Measurements from ENCODE around the gene CREM.

The CREM gene

DNA sequence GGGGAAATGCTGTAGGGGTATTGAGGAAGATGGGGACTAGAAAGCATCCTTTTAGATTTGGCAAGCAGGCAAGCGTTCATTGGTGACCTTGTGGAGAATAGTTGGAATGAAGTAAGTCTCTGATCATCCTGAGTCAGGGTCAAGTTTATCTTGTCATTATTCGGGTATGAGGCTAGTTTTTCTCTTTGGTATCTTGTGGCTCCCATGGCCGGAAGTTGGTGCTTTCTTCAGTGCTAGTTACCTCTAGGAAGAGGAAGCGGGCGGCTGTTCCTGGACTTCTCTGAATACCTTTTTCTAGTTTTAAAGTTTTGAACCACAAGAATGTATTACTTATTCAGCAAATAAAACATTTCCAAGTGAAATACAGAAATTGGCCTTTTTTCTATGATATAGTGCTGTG is 9.2 kb downstream of the CREM start:
- DNase-seq (ENCODE audit: low read depth, low spot score), result no peak
- Histone ChIP-seq H3K9me3 (ENCODE audit: insufficient read depth, low read length) (no peaks in the 10 kb centered on the region), H3K4me3 (ENCODE audit: insufficient read length, low read depth) (no peak overlapping the region), H3K9ac (ENCODE audit: insufficient read length, low read depth) (no peak overlapping the region), H3K36me3 (ENCODE audit: insufficient read depth, insufficient read length, low read length) (no peaks in the 10 kb centered on the region), H3K27me3 (ENCODE audit: insufficient read depth, insufficient read length) (no peaks in the 10 kb centered on the region), H3K4me1 (ENCODE audit: insufficient read depth, insufficient read length) (no peaks in the 10 kb centered on the region)
- no peak for TF ChIP-seq SUZ12 (IDR thresholded peaks at IDR 0.05; ENCODE audit: extremely low read depth, insufficient read depth, insufficient read length)
- TF ChIP-seq YY1 (IDR thresholded peaks at IDR 0.05; ENCODE audit: insufficient read depth, insufficient read length), result no peak
- no peak for TF ChIP-seq ZNF274 (IDR thresholded peaks at IDR 0.05; ENCODE audit: low read depth, low read length)

- H3K4me1 ChIP-seq (ENCODE audit: insufficient read depth, insufficient read length), result no peaks in the 10 kb centered on the region
- H3K9me3 ChIP-seq (ENCODE audit: insufficient read depth, low read length), result no peaks in the 10 kb centered on the region
- no peak overlapping the region for H3K4me3 ChIP-seq (ENCODE audit: insufficient read length, low read depth)
- H3K9ac ChIP-seq (ENCODE audit: insufficient read length, low read depth), result no peak overlapping the region
- no peaks in the 10 kb centered on the region for H3K27me3 ChIP-seq (ENCODE audit: insufficient read depth, insufficient read length)
- TF ChIP-seq YY1 (IDR thresholded peaks at IDR 0.05; ENCODE audit: insufficient read depth, insufficient read length) (no peak), ZNF274 (IDR thresholded peaks at IDR 0.05; ENCODE audit: low read depth, low read length) (no peak), SUZ12 (IDR thresholded peaks at IDR 0.05; ENCODE audit: extremely low read depth, insufficient read depth, insufficient read length) (no peak)
- H3K36me3 ChIP-seq (ENCODE audit: insufficient read depth, insufficient read length, low read length), result no peaks in the 10 kb centered on the region
- no peak for DNase-seq (ENCODE audit: low read depth, low spot score)
Measured at GRCh38 chr10:35136263-35136815, 9.7 kb downstream of the CREM start.

DNA sequence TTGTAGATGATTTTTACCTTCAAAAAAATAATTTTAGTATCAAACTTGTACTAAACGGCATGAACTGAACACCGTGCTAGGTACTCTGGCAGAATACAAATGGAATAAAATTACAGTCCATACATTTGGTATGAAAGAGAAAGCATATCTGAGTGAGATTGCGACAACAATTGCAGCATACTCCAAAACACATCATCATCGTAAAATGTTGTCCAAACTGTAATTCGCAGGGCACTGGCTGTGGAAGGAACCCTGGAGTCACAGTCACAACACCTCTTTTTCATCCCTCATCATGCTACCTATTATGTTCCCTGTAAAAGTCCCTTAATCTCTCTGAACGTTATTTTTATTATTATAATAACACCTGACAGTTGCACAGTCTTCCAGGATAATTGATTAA is 13.5 kb downstream of the CREM start:
- H3K4me3 ChIP-seq (ENCODE audit: insufficient read length, low read depth), result no peak overlapping the region
- no peaks in the 10 kb centered on the region for H3K9me3 ChIP-seq (ENCODE audit: insufficient read depth, low read length)
- no peak for TF ChIP-seq YY1 (IDR thresholded peaks at IDR 0.05; ENCODE audit: insufficient read depth, insufficient read length)
- TF ChIP-seq SUZ12 (IDR thresholded peaks at IDR 0.05; ENCODE audit: extremely low read depth, insufficient read depth, insufficient read length), result no peak
- H3K36me3 ChIP-seq (ENCODE audit: insufficient read depth, insufficient read length, low read length), result no peaks in the 10 kb centered on the region
- no peak overlapping the region for H3K9ac ChIP-seq (ENCODE audit: insufficient read length, low read depth)
- DNase-seq (ENCODE audit: low read depth, low spot score), result no peak
- H3K27me3 ChIP-seq (ENCODE audit: insufficient read depth, insufficient read length), result no peaks in the 10 kb centered on the region
- no peaks in the 10 kb centered on the region for H3K4me1 ChIP-seq (ENCODE audit: insufficient read depth, insufficient read length)

DNA sequence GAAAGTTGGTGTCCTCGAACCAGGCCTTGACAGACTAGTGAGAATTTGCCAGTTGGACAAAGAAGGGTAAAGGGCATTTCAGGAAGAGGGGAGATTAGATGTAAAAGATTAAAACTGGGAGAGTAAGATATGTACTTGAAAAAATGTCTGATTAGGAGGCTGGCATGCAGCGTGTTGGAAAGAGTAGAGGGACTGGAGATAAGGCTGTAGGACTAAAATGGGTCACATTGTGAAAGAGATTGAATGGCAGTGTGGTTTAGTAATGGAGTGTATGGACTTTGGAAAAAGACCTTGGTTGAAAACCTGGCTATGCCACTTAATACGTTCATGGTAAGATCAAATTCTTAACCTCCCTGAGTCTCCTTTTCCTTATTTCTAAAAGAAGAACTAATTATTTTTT is 14.1 kb downstream of the CREM start:
- no peaks in the 10 kb centered on the region for H3K36me3 ChIP-seq (ENCODE audit: insufficient read depth, insufficient read length, low read length)

DNA sequence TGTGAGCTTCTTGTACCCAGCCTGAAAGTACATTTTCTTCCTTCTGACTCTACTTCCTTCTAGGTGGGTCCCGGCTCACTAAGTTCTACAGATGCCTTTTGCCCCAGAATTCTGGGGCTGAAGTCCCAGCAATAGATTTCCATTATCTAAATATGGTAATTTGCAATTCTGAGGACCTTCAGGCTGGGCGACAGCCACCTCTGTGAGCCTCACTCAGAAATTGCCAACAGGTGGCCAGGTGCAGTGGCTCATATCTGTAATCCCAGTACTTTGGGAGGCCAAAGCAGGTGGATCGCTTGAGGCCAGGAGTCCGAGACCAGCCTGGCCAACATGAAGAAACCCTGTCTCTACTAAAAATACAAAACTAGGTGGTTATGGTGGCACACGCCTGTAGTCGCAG is 23.7 kb downstream of the CREM start:
- Histone ChIP-seq H3K4me3 (ENCODE audit: insufficient read length, low read depth) (no peak overlapping the region), H3K36me3 (ENCODE audit: insufficient read depth, insufficient read length, low read length) (peaks cover 3% of the 10 kb centered on the region), H3K27me3 (ENCODE audit: insufficient read depth, insufficient read length) (no peaks in the 10 kb centered on the region), H3K9me3 (ENCODE audit: insufficient read depth, low read length) (no peaks in the 10 kb centered on the region), H3K4me1 (ENCODE audit: insufficient read depth, insufficient read length) (no peaks in the 10 kb centered on the region), H3K9ac (ENCODE audit: insufficient read length, low read depth) (no peak overlapping the region)
- no peak for DNase-seq (ENCODE audit: low read depth, low spot score)
- no peak for TF ChIP-seq SUZ12 (IDR thresholded peaks at IDR 0.05; ENCODE audit: extremely low read depth, insufficient read depth, insufficient read length)
- no peak for TF ChIP-seq YY1 (IDR thresholded peaks at IDR 0.05; ENCODE audit: insufficient read depth, insufficient read length)
- no peak for TF ChIP-seq ZNF274 (IDR thresholded peaks at IDR 0.05; ENCODE audit: low read depth, low read length)

More for the DNA sequence above, 14.1 kb downstream of the CREM start:
- TF ChIP-seq SUZ12 (IDR thresholded peaks at IDR 0.05; ENCODE audit: extremely low read depth, insufficient read depth, insufficient read length), result no peak
- TF ChIP-seq YY1 (IDR thresholded peaks at IDR 0.05; ENCODE audit: insufficient read depth, insufficient read length), result no peak
- no peak for TF ChIP-seq ZNF274 (IDR thresholded peaks at IDR 0.05; ENCODE audit: low read depth, low read length)
- Histone ChIP-seq H3K27me3 (ENCODE audit: insufficient read depth, insufficient read length) (no peaks in the 10 kb centered on the region), H3K9me3 (ENCODE audit: insufficient read depth, low read length) (no peaks in the 10 kb centered on the region), H3K9ac (ENCODE audit: insufficient read length, low read depth) (no peak overlapping the region), H3K4me1 (ENCODE audit: insufficient read depth, insufficient read length) (no peaks in the 10 kb centered on the region), H3K4me3 (ENCODE audit: insufficient read length, low read depth) (no peak overlapping the region)
- no peak for DNase-seq (ENCODE audit: low read depth, low spot score)

DNA sequence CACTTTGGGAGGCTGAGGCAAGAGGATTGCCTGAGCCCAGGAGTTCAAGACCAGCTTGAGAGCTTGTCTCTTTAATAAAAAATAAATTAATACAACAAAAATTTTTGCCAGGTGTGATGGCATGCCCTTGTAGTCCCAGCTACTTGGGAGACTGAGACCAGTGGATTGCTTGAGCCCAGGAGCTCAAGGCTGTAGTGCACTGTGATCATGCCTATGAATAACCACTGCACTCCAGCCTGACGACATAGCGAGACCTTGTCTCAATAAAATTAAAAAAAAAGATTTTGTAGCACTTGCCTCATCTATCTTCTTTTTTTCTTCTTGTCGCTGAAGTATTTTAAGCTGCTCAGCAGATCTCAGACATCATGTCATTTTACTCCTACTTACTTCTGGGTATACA is 26.3 kb downstream of the CREM start:
- Histone ChIP-seq H3K4me3 (ENCODE audit: insufficient read length, low read depth) (no peak overlapping the region), H3K4me1 (ENCODE audit: insufficient read depth, insufficient read length) (no peaks in the 10 kb centered on the region), H3K36me3 (ENCODE audit: insufficient read depth, insufficient read length, low read length) (peaks cover 3% of the 10 kb centered on the region), H3K9me3 (ENCODE audit: insufficient read depth, low read length) (no peaks in the 10 kb centered on the region), H3K9ac (ENCODE audit: insufficient read length, low read depth) (no peak overlapping the region), H3K27me3 (ENCODE audit: insufficient read depth, insufficient read length) (no peaks in the 10 kb centered on the region)
- no peak for DNase-seq (ENCODE audit: low read depth, low spot score)
- TF ChIP-seq SUZ12 (IDR thresholded peaks at IDR 0.05; ENCODE audit: extremely low read depth, insufficient read depth, insufficient read length) (no peak), ZNF274 (IDR thresholded peaks at IDR 0.05; ENCODE audit: low read depth, low read length) (no peak), YY1 (IDR thresholded peaks at IDR 0.05; ENCODE audit: insufficient read depth, insufficient read length) (no peak)

GRCh38 chr10:35153716-35154115 is 27.1 kb downstream of the CREM start:
- no peak for TF ChIP-seq ZNF274 (IDR thresholded peaks at IDR 0.05; ENCODE audit: low read depth, low read length)
- no peak for TF ChIP-seq YY1 (IDR thresholded peaks at IDR 0.05; ENCODE audit: insufficient read depth, insufficient read length)
- no peak for TF ChIP-seq SUZ12 (IDR thresholded peaks at IDR 0.05; ENCODE audit: extremely low read depth, insufficient read depth, insufficient read length)
- no peak for DNase-seq (ENCODE audit: low read depth, low spot score)
- no peaks in the 10 kb centered on the region for H3K27me3 ChIP-seq (ENCODE audit: insufficient read depth, insufficient read length)
- no peaks in the 10 kb centered on the region for H3K9me3 ChIP-seq (ENCODE audit: insufficient read depth, low read length)
- no peaks in the 10 kb centered on the region for H3K36me3 ChIP-seq (ENCODE audit: insufficient read depth, insufficient read length, low read length)
- no peak overlapping the region for H3K9ac ChIP-seq (ENCODE audit: insufficient read length, low read depth)
- H3K4me1 ChIP-seq (ENCODE audit: insufficient read depth, insufficient read length), result no peaks in the 10 kb centered on the region
- no peak overlapping the region for H3K4me3 ChIP-seq (ENCODE audit: insufficient read length, low read depth)

Measured in NT2/D1 (cell line).